HL-60 (cell line): ENCODE data around the gene DPYD.

Experiments
- DNase-seq, 2 experiments: peaks; one replicate each; pipeline ENCODE4 v3.0.0-alpha.2; 2010 to 2020; ENCODE audit warnings: low read depth in 1 of 2, low spot score in 1 of 2
- H3K27ac ChIP-seq: fragments of 250-450 bp; sonication (Bioruptor Pico); replicated peaks from 2 replicates; pipeline ENCODE4 v1.5.1; 2020; ENCODE audit warnings: mild to moderate bottlenecking, moderate library complexity
- H3K27me3 ChIP-seq: fragments of 250-450 bp; sonication (Bioruptor Pico); 2 replicates; pipeline ENCODE4 v1.5.1; 2021; ENCODE audit warnings: mild to moderate bottlenecking, moderate library complexity; ENCODE audit not compliant: insufficient read depth, poor library complexity, severe bottlenecking
- H3K4me3 ChIP-seq: replicated peaks from 2 replicates; pipeline ENCODE4 v1.5.1; 2011; ENCODE audit warnings: mild to moderate bottlenecking, control low read depth, low read length; ENCODE audit not compliant: insufficient read depth
- CTCF ChIP-seq: IDR thresholded peaks from one replicate; pipeline ENCODE4 v1.5.1; 2011; ENCODE audit warnings: low read length, control low read depth, inconsistent platforms; ENCODE audit not compliant: insufficient read depth
- GABPA ChIP-seq: IDR thresholded peaks from 2 replicates; pipeline ENCODE4 v1.6.1; 2012; ENCODE audit warnings: low read depth
- POLR2AphosphoS5 ChIP-seq: IDR thresholded peaks from 2 replicates; pipeline ENCODE4 v1.6.1; 2012; ENCODE audit warnings: low read depth
- SPI1 ChIP-seq: IDR thresholded peaks from 2 replicates; pipeline ENCODE4 v1.6.1; 2012; ENCODE audit warnings: low read depth, mild to moderate bottlenecking, borderline replicate concordance
- TF ChIP-seq, protein P1 (sequence below): IDR thresholded peaks from 2 replicates; pipeline ENCODE4 v1.6.1; 2012; ENCODE audit warnings: low read depth; ENCODE audit not compliant: insufficient replicate concordance

The DPYD gene

GRCh38 chr1:97507863-97508262, 413.0 kb downstream of the DPYD start:
- Histone ChIP-seq H3K4me3 (no peak overlapping the region), H3K27me3 (no peaks in the 10 kb centered on the region), H3K27ac (no peak overlapping the region)
- DNase-seq = no peak
- TF ChIP-seq CTCF (no peak), GABPA (no peak), POLR2AphosphoS5 (no peak), SPI1 (no peak)
- TF ChIP-seq, protein P1, sequence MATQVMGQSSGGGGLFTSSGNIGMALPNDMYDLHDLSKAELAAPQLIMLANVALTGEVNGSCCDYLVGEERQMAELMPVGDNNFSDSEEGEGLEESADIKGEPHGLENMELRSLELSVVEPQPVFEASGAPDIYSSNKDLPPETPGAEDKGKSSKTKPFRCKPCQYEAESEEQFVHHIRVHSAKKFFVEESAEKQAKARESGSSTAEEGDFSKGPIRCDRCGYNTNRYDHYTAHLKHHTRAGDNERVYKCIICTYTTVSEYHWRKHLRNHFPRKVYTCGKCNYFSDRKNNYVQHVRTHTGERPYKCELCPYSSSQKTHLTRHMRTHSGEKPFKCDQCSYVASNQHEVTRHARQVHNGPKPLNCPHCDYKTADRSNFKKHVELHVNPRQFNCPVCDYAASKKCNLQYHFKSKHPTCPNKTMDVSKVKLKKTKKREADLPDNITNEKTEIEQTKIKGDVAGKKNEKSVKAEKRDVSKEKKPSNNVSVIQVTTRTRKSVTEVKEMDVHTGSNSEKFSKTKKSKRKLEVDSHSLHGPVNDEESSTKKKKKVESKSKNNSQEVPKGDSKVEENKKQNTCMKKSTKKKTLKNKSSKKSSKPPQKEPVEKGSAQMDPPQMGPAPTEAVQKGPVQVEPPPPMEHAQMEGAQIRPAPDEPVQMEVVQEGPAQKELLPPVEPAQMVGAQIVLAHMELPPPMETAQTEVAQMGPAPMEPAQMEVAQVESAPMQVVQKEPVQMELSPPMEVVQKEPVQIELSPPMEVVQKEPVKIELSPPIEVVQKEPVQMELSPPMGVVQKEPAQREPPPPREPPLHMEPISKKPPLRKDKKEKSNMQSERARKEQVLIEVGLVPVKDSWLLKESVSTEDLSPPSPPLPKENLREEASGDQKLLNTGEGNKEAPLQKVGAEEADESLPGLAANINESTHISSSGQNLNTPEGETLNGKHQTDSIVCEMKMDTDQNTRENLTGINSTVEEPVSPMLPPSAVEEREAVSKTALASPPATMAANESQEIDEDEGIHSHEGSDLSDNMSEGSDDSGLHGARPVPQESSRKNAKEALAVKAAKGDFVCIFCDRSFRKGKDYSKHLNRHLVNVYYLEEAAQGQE = no peak

DNA sequence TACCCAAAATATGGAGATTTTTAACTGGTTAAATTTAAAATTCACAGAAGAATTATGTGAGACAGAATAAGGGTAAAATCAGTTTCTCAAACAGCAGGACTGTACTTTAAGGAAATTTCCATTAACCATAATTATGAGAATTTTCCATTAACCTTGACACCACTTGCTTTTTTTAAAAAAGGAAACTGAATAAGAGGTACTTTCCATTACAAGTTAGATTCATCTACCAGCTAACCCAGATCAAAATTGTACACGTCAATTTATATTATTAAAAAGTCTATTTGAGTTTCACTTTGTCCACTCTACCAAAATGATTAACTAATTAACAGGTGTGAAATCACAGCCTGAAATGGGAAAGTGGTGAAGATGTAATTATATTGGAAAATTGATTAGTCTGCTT, 414.5 kb downstream of the DPYD start:
- TF ChIP-seq CTCF (no peak), POLR2AphosphoS5 (no peak), SPI1 (no peak), GABPA (no peak)
- TF ChIP-seq, protein P1 = no peak
- Histone ChIP-seq H3K27ac (no peak overlapping the region), H3K27me3 (no peaks in the 10 kb centered on the region), H3K4me3 (no peak overlapping the region)
- no peak for DNase-seq

DNA sequence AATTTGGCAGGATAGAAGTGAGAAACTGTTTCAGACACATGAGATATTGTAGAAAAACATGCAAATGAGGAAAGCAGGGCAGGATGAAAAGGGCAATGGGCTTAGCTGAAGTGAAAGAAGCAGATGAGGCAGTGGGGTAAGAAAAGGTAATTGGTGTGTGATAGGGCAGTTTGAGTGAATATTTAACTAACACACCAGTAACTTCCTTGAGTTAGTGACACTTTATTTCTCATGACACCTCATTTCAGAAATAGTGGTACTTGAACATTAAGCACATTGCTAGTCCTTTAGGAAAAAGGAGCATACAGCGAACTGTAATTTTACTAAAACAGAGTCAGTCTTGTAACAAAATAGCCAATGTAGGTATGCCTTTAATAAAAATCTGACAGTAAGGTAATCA, 415.0 kb downstream of the DPYD start:
- H3K27ac ChIP-seq = no peak overlapping the region
- no peak for DNase-seq
- TF ChIP-seq CTCF (no peak), GABPA (no peak), SPI1 (no peak), POLR2AphosphoS5 (no peak)
- TF ChIP-seq, protein P1 = no peak
- H3K27me3 ChIP-seq = no peaks in the 10 kb centered on the region
- H3K4me3 ChIP-seq = no peak overlapping the region
